GM12875 (cell line): Measurements from ENCODE around the gene STX17.

ENCODE experiments used
- H3K4me3 ChIP-seq: one replicate; pipeline ENCODE4 v1.5.1; 2011; ENCODE audit warnings: low read depth, low read length, control low read depth
- TF ChIP-seq, protein P1 (sequence below): IDR thresholded peaks from 2 replicates; pipeline ENCODE4 v1.5.1; 2011; ENCODE audit warnings: low read depth, mild to moderate bottlenecking, control low read depth, inconsistent platforms, low read length, moderate library complexity, borderline replicate concordance; ENCODE audit not compliant: insufficient read depth

Gene STX17

DNA sequence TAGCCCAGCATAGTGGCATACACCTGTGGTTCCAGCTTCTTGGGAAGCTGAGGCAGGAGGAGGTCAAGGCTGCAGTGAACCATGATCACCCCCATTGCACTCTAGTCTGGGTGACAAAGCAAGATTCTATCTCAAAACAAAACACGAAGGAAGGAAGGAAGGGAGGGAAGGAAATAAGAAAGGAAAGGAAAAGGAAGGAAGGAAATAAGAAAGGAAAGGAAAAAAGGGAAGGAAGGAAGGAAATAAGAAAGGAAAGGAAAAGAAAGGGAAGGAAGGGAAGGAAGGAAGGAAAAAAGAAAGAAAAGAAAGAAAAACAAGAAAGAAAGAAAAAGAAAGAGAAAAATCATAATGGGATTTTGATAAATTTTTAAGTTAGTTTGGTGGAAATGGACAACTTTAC is 3.1 kb upstream of the STX17 start:
- TF ChIP-seq, protein P1, sequence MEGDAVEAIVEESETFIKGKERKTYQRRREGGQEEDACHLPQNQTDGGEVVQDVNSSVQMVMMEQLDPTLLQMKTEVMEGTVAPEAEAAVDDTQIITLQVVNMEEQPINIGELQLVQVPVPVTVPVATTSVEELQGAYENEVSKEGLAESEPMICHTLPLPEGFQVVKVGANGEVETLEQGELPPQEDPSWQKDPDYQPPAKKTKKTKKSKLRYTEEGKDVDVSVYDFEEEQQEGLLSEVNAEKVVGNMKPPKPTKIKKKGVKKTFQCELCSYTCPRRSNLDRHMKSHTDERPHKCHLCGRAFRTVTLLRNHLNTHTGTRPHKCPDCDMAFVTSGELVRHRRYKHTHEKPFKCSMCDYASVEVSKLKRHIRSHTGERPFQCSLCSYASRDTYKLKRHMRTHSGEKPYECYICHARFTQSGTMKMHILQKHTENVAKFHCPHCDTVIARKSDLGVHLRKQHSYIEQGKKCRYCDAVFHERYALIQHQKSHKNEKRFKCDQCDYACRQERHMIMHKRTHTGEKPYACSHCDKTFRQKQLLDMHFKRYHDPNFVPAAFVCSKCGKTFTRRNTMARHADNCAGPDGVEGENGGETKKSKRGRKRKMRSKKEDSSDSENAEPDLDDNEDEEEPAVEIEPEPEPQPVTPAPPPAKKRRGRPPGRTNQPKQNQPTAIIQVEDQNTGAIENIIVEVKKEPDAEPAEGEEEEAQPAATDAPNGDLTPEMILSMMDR, result no peak
- no peak overlapping the region for H3K4me3 ChIP-seq

- TF ChIP-seq, protein P1, result no peak
- H3K4me3 ChIP-seq, result peak overlapping the region; percentile 99
Measured at GRCh38 chr9:99905833-99906402, 536 bp upstream of the STX17 start.

DNA sequence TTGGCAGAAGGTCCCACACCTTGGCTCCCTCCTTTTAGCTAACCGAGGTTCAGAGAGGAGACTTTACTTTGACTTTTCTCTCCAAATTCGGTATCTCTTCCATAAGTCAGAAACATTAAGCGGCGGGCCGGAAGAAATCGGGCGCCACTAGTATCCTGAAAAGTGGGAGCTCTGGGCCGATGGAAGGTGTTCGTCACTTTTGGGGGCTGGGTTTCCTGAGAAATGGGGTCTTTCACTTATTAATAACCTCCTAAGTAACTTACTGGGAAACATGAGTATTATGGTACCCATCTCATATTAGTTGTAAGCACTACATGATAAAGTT is 716 bp downstream of the STX17 start:
- H3K4me3 ChIP-seq, result peak overlapping the region; percentile 99
- TF ChIP-seq, protein P1, result no peak

GRCh38 chr9:99911600-99911999 is 5.1 kb downstream of the STX17 start:
- no peak overlapping the region for H3K4me3 ChIP-seq
- TF ChIP-seq, protein P1, result no peak

DNA sequence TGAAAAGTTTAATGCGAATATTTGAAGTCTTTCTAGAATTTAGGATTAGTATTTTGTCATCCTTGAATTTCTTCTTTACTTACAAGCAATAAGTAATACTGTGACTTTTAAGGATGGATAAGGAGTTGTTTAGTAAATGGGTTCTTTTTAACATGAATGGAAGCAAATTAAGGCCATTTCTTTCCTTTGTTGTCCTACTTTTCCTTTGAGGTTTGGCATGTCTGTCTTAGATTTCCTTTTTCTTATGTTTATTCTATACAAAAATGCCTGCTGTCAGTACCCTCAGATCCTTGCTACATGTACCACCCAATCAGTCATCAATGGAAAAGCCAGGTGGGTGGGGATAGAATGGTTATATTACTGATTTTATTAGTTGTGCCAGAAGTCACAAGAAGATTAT is 10.2 kb downstream of the STX17 start:
- TF ChIP-seq, protein P1, result no peak
- no peak overlapping the region for H3K4me3 ChIP-seq

DNA sequence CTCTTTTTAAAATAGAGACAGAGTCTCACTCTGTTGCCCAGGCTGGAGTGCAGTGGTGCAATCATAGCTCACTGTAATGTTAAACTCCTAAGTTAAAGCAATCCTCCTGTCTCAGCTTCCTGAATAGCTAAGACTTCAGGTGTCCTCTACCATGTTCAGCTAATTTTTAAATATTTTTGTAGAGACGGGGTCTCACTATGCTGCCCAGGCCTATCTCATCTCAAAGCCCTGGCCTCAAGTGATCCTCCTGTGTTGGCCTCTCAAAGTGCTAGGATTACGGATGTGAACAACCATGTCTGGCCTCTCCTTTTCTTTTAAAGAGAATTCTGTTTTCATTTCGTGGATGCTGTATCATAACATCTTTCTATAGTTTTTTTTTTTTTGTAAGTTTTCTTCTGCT is 11.7 kb downstream of the STX17 start:
- TF ChIP-seq, protein P1, result no peak

DNA sequence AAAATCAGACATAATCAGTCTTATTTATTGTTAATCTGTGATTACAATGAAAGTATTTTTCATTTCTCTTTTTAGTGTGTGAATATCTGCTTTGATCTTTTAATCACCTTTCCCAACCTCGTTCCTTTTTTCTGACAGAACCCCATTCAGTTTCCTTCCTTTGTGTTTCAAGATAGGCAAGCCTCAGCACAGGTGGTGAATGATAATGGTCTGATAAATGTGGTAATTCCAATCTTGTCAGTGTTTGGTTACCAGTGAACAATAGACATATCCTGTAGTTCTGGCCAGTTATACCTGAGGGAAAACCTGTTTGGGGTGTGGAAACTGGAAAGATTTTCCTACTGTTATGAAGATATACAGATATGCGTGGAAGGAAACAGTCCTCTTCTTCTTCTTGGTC is 13.5 kb downstream of the STX17 start:
- no peak overlapping the region for H3K4me3 ChIP-seq
- TF ChIP-seq, protein P1, result no peak

More for the DNA sequence above, 11.7 kb downstream of the STX17 start:
- no peak overlapping the region for H3K4me3 ChIP-seq
